ENCODE results near the gene ALDH7A1. TPM values are rescaled to one million over a fixed set of nuclear protein-coding genes. Genes with fewer than 3 reads are reported as not detected.
"Not testable (repeated sequence)": the region's sequence is repeated elsewhere in the genome, so short reads cannot be mapped to it uniquely, and the experiment has no call there.

The ALDH7A1 gene
- total and polyA plus RNA-seq, 2 donors = 12.3 to 29.9 TPM

- Histone ChIP-seq H3K36me3 (ENCODE audit: control insufficient read depth in 2 of 2, insufficient read depth in 2 of 2, low read length in 1 of 2) (peaks cover 3 to 10% of the 10 kb centered on the region in 2 donors), H3K27me3 (ENCODE audit: control insufficient read depth in 2 of 2, insufficient read depth in 1 of 2, low read length in 1 of 2) (no peaks in the 10 kb centered on the region), H3K27ac (ENCODE audit: low read depth in 1 of 2, low read length in 1 of 2) (no peak overlapping the region), H3K4me3 (ENCODE audit: low read length in 2 of 2) (no peak overlapping the region), H3K4me1 (ENCODE audit: control insufficient read depth in 2 of 2, insufficient read depth in 2 of 2, low read length in 2 of 2) (no peaks in the 10 kb centered on the region), H3K9me3 (ENCODE audit: control insufficient read depth in 2 of 2, insufficient read depth in 1 of 2, low read length in 1 of 2) (no peaks in the 10 kb centered on the region)
- 97% methylated on average over 3 of the region's 3 CpGs for WGBS
- DNase-seq (ENCODE audit: low read depth in 6 of 9, low spot score in 9 of 9) = no peak
Measured at GRCh38 chr5:126583761-126584160, 11.3 kb downstream of the ALDH7A1 start.

GRCh38 chr5:126579716-126580115 is 15.3 kb downstream of the ALDH7A1 start:
- Histone ChIP-seq H3K36me3 (ENCODE audit: control insufficient read depth in 2 of 2, insufficient read depth in 2 of 2, low read length in 1 of 2) (peaks cover 3 to 7% of the 10 kb centered on the region in 2 donors), H3K27me3 (ENCODE audit: control insufficient read depth in 2 of 2, insufficient read depth in 1 of 2, low read length in 1 of 2) (no peaks in the 10 kb centered on the region), H3K9me3 (ENCODE audit: control insufficient read depth in 2 of 2, insufficient read depth in 1 of 2, low read length in 1 of 2) (no peaks in the 10 kb centered on the region), H3K27ac (ENCODE audit: low read depth in 1 of 2, low read length in 1 of 2) (no peak overlapping the region), H3K4me3 (ENCODE audit: low read length in 2 of 2) (no peak overlapping the region), H3K4me1 (ENCODE audit: control insufficient read depth in 2 of 2, insufficient read depth in 2 of 2, low read length in 2 of 2) (no peaks in the 10 kb centered on the region)
- 97% methylated on average over 2 of the region's 2 CpGs for WGBS
- DNase-seq (ENCODE audit: low read depth in 6 of 9, low spot score in 9 of 9) = no peak

GRCh38 chr5:126577415-126577814 is 17.6 kb downstream of the ALDH7A1 start:
- WGBS = 98% methylated on average over 5 of the region's 5 CpGs
- H3K27ac ChIP-seq (ENCODE audit: low read depth in 1 of 2, low read length in 1 of 2) = no peak overlapping the region
- DNase-seq (ENCODE audit: low read depth in 6 of 9, low spot score in 9 of 9) = no peak
- H3K27me3 ChIP-seq (ENCODE audit: control insufficient read depth in 2 of 2, insufficient read depth in 1 of 2, low read length in 1 of 2) = no peaks in the 10 kb centered on the region
- H3K9me3 ChIP-seq (ENCODE audit: control insufficient read depth in 2 of 2, insufficient read depth in 1 of 2, low read length in 1 of 2) = no peaks in the 10 kb centered on the region
- H3K36me3 ChIP-seq (ENCODE audit: control insufficient read depth in 2 of 2, insufficient read depth in 2 of 2, low read length in 1 of 2) = peaks cover 0 to 7% of the 10 kb centered on the region in 2 donors
- H3K4me3 ChIP-seq (ENCODE audit: low read length in 2 of 2) = no peak overlapping the region
- H3K4me1 ChIP-seq (ENCODE audit: control insufficient read depth in 2 of 2, insufficient read depth in 2 of 2, low read length in 2 of 2) = no peaks in the 10 kb centered on the region

- H3K9me3 ChIP-seq (ENCODE audit: control insufficient read depth in 2 of 2, insufficient read depth in 1 of 2, low read length in 1 of 2) = no peaks in the 10 kb centered on the region
- H3K4me3 ChIP-seq (ENCODE audit: low read length in 2 of 2) = no peak overlapping the region
- H3K4me1 ChIP-seq (ENCODE audit: control insufficient read depth in 2 of 2, insufficient read depth in 2 of 2, low read length in 2 of 2) = no peaks in the 10 kb centered on the region
- H3K36me3 ChIP-seq (ENCODE audit: control insufficient read depth in 2 of 2, insufficient read depth in 2 of 2, low read length in 1 of 2) = peaks cover 0 to 7% of the 10 kb centered on the region in 2 donors
- no peaks in the 10 kb centered on the region for H3K27me3 ChIP-seq (ENCODE audit: control insufficient read depth in 2 of 2, insufficient read depth in 1 of 2, low read length in 1 of 2)
- no peak overlapping the region for H3K27ac ChIP-seq (ENCODE audit: low read depth in 1 of 2, low read length in 1 of 2)
- 96% methylated on average over 5 of the region's 5 CpGs for WGBS
- DNase-seq (ENCODE audit: low read depth in 6 of 9, low spot score in 9 of 9) = no peak
Measured at GRCh38 chr5:126576974-126577373, 18.0 kb downstream of the ALDH7A1 start.

- Histone ChIP-seq H3K4me1 (ENCODE audit: control insufficient read depth in 2 of 2, insufficient read depth in 2 of 2, low read length in 2 of 2) (no peaks in the 10 kb centered on the region), H3K4me3 (ENCODE audit: low read length in 2 of 2) (no peak overlapping the region), H3K9me3 (ENCODE audit: control insufficient read depth in 2 of 2, insufficient read depth in 1 of 2, low read length in 1 of 2) (no peaks in the 10 kb centered on the region), H3K27ac (ENCODE audit: low read depth in 1 of 2, low read length in 1 of 2) (no peak overlapping the region), H3K36me3 (ENCODE audit: control insufficient read depth in 2 of 2, insufficient read depth in 2 of 2, low read length in 1 of 2) (peaks cover 0 to 7% of the 10 kb centered on the region in 2 donors), H3K27me3 (ENCODE audit: control insufficient read depth in 2 of 2, insufficient read depth in 1 of 2, low read length in 1 of 2) (no peaks in the 10 kb centered on the region)
- DNase-seq (ENCODE audit: low read depth in 6 of 9, low spot score in 9 of 9) = no peak
- 97% methylated on average over 10 of the region's 10 CpGs for WGBS
Measured at GRCh38 chr5:126575644-126576043, 19.4 kb downstream of the ALDH7A1 start.

GRCh38 chr5:126568206-126568755 is 26.7 kb downstream of the ALDH7A1 start:
- 98% methylated on average over 4 of the region's 4 CpGs for WGBS
- no peak overlapping the region for H3K27ac ChIP-seq (ENCODE audit: low read depth in 1 of 2, low read length in 1 of 2)
- H3K4me1 ChIP-seq (ENCODE audit: control insufficient read depth in 2 of 2, insufficient read depth in 2 of 2, low read length in 2 of 2) = no peaks in the 10 kb centered on the region
- no peaks in the 10 kb centered on the region for H3K9me3 ChIP-seq (ENCODE audit: control insufficient read depth in 2 of 2, insufficient read depth in 1 of 2, low read length in 1 of 2)
- H3K4me3 ChIP-seq (ENCODE audit: low read length in 2 of 2) = no peak overlapping the region
- DNase-seq (ENCODE audit: low read depth in 6 of 9, low spot score in 9 of 9) = no peak
- H3K36me3 ChIP-seq (ENCODE audit: control insufficient read depth in 2 of 2, insufficient read depth in 2 of 2, low read length in 1 of 2) = peaks cover 0 to 2% of the 10 kb centered on the region in 2 donors
- H3K27me3 ChIP-seq (ENCODE audit: control insufficient read depth in 2 of 2, insufficient read depth in 1 of 2, low read length in 1 of 2) = no peaks in the 10 kb centered on the region

GRCh38 chr5:126562823-126563222 is 32.2 kb downstream of the ALDH7A1 start:
- WGBS = 98% methylated on average over 2 of the region's 2 CpGs
- Histone ChIP-seq H3K36me3 (ENCODE audit: control insufficient read depth in 2 of 2, insufficient read depth in 2 of 2, low read length in 1 of 2) (peaks cover 0 to 3% of the 10 kb centered on the region in 2 donors), H3K27me3 (ENCODE audit: control insufficient read depth in 2 of 2, insufficient read depth in 1 of 2, low read length in 1 of 2) (no peaks in the 10 kb centered on the region), H3K9me3 (ENCODE audit: control insufficient read depth in 2 of 2, insufficient read depth in 1 of 2, low read length in 1 of 2) (no peaks in the 10 kb centered on the region), H3K4me1 (ENCODE audit: control insufficient read depth in 2 of 2, insufficient read depth in 2 of 2, low read length in 2 of 2) (no peaks in the 10 kb centered on the region), H3K4me3 (ENCODE audit: low read length in 2 of 2) (no peak overlapping the region), H3K27ac (ENCODE audit: low read depth in 1 of 2, low read length in 1 of 2) (no peak overlapping the region)
- no peak for DNase-seq (ENCODE audit: low read depth in 6 of 9, low spot score in 9 of 9)

GRCh38 chr5:126561908-126562307 is 33.1 kb downstream of the ALDH7A1 start:
- DNase-seq (ENCODE audit: low read depth in 6 of 9, low spot score in 9 of 9) = no peak
- Histone ChIP-seq H3K4me1 (ENCODE audit: control insufficient read depth in 2 of 2, insufficient read depth in 2 of 2, low read length in 2 of 2) (no peaks in the 10 kb centered on the region), H3K36me3 (ENCODE audit: control insufficient read depth in 2 of 2, insufficient read depth in 2 of 2, low read length in 1 of 2) (peaks cover 0 to 3% of the 10 kb centered on the region in 2 donors), H3K4me3 (ENCODE audit: low read length in 2 of 2) (no peak overlapping the region), H3K27me3 (ENCODE audit: control insufficient read depth in 2 of 2, insufficient read depth in 1 of 2, low read length in 1 of 2) (no peaks in the 10 kb centered on the region), H3K27ac (ENCODE audit: low read depth in 1 of 2, low read length in 1 of 2) (no peak overlapping the region), H3K9me3 (ENCODE audit: control insufficient read depth in 2 of 2, insufficient read depth in 1 of 2, low read length in 1 of 2) (no peaks in the 10 kb centered on the region)
- WGBS = 97% methylated on average over 1 of the region's 1 CpG

- 94% methylated on average over 9 of the region's 9 CpGs for WGBS
- DNase-seq (ENCODE audit: low read depth in 6 of 9, low spot score in 9 of 9) = not testable (repeated sequence)
Measured at GRCh38 chr5:126555101-126555500, 39.9 kb downstream of the ALDH7A1 start.

More at GRCh38 chr5:126555101-126555500, 39.9 kb downstream of the ALDH7A1 start:
- not testable (repeated sequence) for H3K9me3 ChIP-seq (ENCODE audit: control insufficient read depth in 2 of 2, insufficient read depth in 1 of 2, low read length in 1 of 2); H3K4me3 ChIP-seq (ENCODE audit: low read length in 2 of 2); H3K36me3 ChIP-seq (ENCODE audit: control insufficient read depth in 2 of 2, insufficient read depth in 2 of 2, low read length in 1 of 2); H3K27ac ChIP-seq (ENCODE audit: low read depth in 1 of 2, low read length in 1 of 2); H3K4me1 ChIP-seq (ENCODE audit: control insufficient read depth in 2 of 2, insufficient read depth in 2 of 2, low read length in 2 of 2); H3K27me3 ChIP-seq (ENCODE audit: control insufficient read depth in 2 of 2, insufficient read depth in 1 of 2, low read length in 1 of 2)
